D721Med (cell line): ENCODE results near the gene ARTN.

Experiments used
- DNase-seq: peaks from one replicate; pipeline ENCODE4 v3.0.0; 2011; ENCODE audit warnings: low spot score; ENCODE audit not compliant: insufficient read length
- FAIRE-seq: peaks from 2 replicates; lab custom pipeline; 2011; peaks lifted over from hg19 to GRCh38; lab: Jason Lieb, UNC
- CTCF ChIP-seq: IDR thresholded peaks from 2 replicates; pipeline ENCODE4 v1.5.1; 2012; ENCODE audit warnings: mild to moderate bottlenecking, control low read depth; ENCODE audit not compliant: insufficient read depth; ENCODE audit errors: missing control alignments

The ARTN gene

GRCh38 chr1:43986712-43987111 lies 53.1 kb downstream of the ARTN start:
- FAIRE-seq (no peak), DNase-seq (no peak)
- TF ChIP-seq CTCF = no peak
